Osteoblast (primary cell): ENCODE results near the gene FYB2. TPM values are rescaled to one million over a fixed set of nuclear protein-coding genes. Genes with fewer than 3 reads are reported as not detected.

Experiments
- DNase-seq: peaks from one replicate; pipeline ENCODE4 v3.0.0; 2011; ENCODE audit warnings: low spot score, mixed read lengths; ENCODE audit not compliant: insufficient read length; ENCODE audit errors: missing footprints
- H2AFZ ChIP-seq: 2 replicates; pipeline ENCODE4 v1.6.0; 2011; ENCODE audit warnings: mild to moderate bottlenecking, low read length
- H3K27ac ChIP-seq: 2 replicates; pipeline ENCODE4 v1.5.1; 2011; ENCODE audit warnings: mild to moderate bottlenecking, low read depth, low read length, moderate library complexity
- H3K27me3 ChIP-seq: 2 replicates; pipeline ENCODE4 v1.6.0; 2012; ENCODE audit warnings: mild to moderate bottlenecking, control low read depth, inconsistent platforms, low read length, moderate library complexity; ENCODE audit not compliant: insufficient read depth
- H3K36me3 ChIP-seq: 2 replicates; pipeline ENCODE4 v1.5.1; 2011; ENCODE audit warnings: mild to moderate bottlenecking, low read length, control low read depth, moderate library complexity; ENCODE audit not compliant: insufficient read depth
- H3K4me1 ChIP-seq: 2 replicates; pipeline ENCODE4 v1.5.1; 2011; ENCODE audit warnings: mild to moderate bottlenecking, low read length, control low read depth, moderate library complexity; ENCODE audit not compliant: insufficient read depth
- H3K4me2 ChIP-seq: 2 replicates; pipeline ENCODE4 v1.6.0; 2011; ENCODE audit warnings: mild to moderate bottlenecking, low read length; ENCODE audit not compliant: insufficient read depth
- H3K4me3 ChIP-seq: fragments of 200-600 bp; sonication (generic); 3 replicates; pipeline ENCODE4 v1.5.1; 2012; ENCODE audit warnings: mild to moderate bottlenecking, low read length, inconsistent platforms; ENCODE audit not compliant: insufficient read depth
- H3K79me2 ChIP-seq: 2 replicates; pipeline ENCODE4 v1.6.0; 2012; ENCODE audit warnings: mild to moderate bottlenecking, low read length, control low read depth, inconsistent platforms; ENCODE audit not compliant: insufficient read depth
- H3K9me3 ChIP-seq: 2 replicates; pipeline ENCODE4 v1.5.1; 2011; ENCODE audit warnings: low read depth, low read length, control low read depth
- H4K20me1 ChIP-seq: 2 replicates; pipeline ENCODE4 v1.6.0; 2012; ENCODE audit warnings: mild to moderate bottlenecking, low read length, control low read depth; ENCODE audit not compliant: insufficient read depth
- CTCF ChIP-seq: IDR thresholded peaks from 2 replicates; pipeline ENCODE4 v1.5.1; 2011; ENCODE audit warnings: mild to moderate bottlenecking, low read depth, low read length, moderate library complexity; ENCODE audit errors: extremely low read depth
- total RNA-seq: library from RNA; depleted of rRNA; stranded (reverse); fragments of >200 nt; gene quantifications from 2 replicates; pipeline ENCODE4 v1.2.3, GENCODE V29; 2012

The FYB2 gene
- total RNA-seq, 1 donor: not detected

GRCh38 chr1:56824271-56824670, 5.1 kb upstream of the FYB2 start:
- H3K4me2 ChIP-seq: no peak overlapping the region
- no peak overlapping the region for H2AFZ ChIP-seq
- no peak for TF ChIP-seq CTCF
- H3K4me1 ChIP-seq: peaks cover 4% of the 10 kb centered on the region
- no peaks in the 10 kb centered on the region for H4K20me1 ChIP-seq
- no peaks in the 10 kb centered on the region for H3K9me3 ChIP-seq
- no peak overlapping the region for H3K4me3 ChIP-seq
- H3K27me3 ChIP-seq: peaks cover 6% of the 10 kb centered on the region
- H3K27ac ChIP-seq: no peak overlapping the region
- H3K36me3 ChIP-seq: no peaks in the 10 kb centered on the region
- no peaks in the 10 kb centered on the region for H3K79me2 ChIP-seq
- DNase-seq: no peak

GRCh38 chr1:56821462-56821797, 2.2 kb upstream of the FYB2 start:
- H3K4me2 ChIP-seq: peak overlapping the region; percentile 58

GRCh38 chr1:56820755-56821461, 1.7 kb upstream of the FYB2 start:
- H3K4me2 ChIP-seq: peak overlapping the region; percentile 58
- H2AFZ ChIP-seq: peak overlapping the region; percentile 52

More at GRCh38 chr1:56821462-56821797, 2.2 kb upstream of the FYB2 start:
- Histone ChIP-seq H3K4me3 (no peak overlapping the region), H3K9me3 (no peaks in the 10 kb centered on the region), H3K79me2 (no peaks in the 10 kb centered on the region), H4K20me1 (no peaks in the 10 kb centered on the region), H3K4me1 (peaks cover 15% of the 10 kb centered on the region), H2AFZ (no peak overlapping the region), H3K27ac (no peak overlapping the region), H3K36me3 (no peaks in the 10 kb centered on the region), H3K27me3 (peaks cover 6% of the 10 kb centered on the region)
- DNase-seq: no peak
- no peak for TF ChIP-seq CTCF

More at GRCh38 chr1:56820755-56821461, 1.7 kb upstream of the FYB2 start:
- TF ChIP-seq CTCF: peak; percentile 99
- H3K4me3 ChIP-seq: no peak overlapping the region
- H3K36me3 ChIP-seq: no peaks in the 10 kb centered on the region
- DNase-seq: peak; percentile 92
- no peaks in the 10 kb centered on the region for H4K20me1 ChIP-seq
- no peaks in the 10 kb centered on the region for H3K79me2 ChIP-seq
- H3K4me1 ChIP-seq: peaks cover 15% of the 10 kb centered on the region
- H3K27me3 ChIP-seq: peaks cover 6% of the 10 kb centered on the region
- no peaks in the 10 kb centered on the region for H3K9me3 ChIP-seq
- no peak overlapping the region for H3K27ac ChIP-seq
